ACC112 (cell line): Measurements from ENCODE around the gene ADAT1.

Experiments used
- H2AFZ ChIP-seq: fragments of 200-600 bp; sonication (generic); one replicate; pipeline ENCODE4 v1.6.0; 2017; ENCODE audit warnings: antibody characterized with exemption, low read length; ENCODE audit not compliant: unreplicated experiment
- H3K27ac ChIP-seq: fragments of 200-600 bp; sonication (generic); 2 replicates; pipeline ENCODE4 v1.5.1; 2014; ENCODE audit warnings: low read depth, mild to moderate bottlenecking, antibody characterized with exemption, low read length, moderate library complexity
- H3K27me3 ChIP-seq: fragments of 200-600 bp; sonication (generic); 2 replicates; pipeline ENCODE4 v1.6.1; 2014; ENCODE audit warnings: mild to moderate bottlenecking, antibody characterized with exemption, low read length, moderate library complexity, mixed read lengths; ENCODE audit not compliant: insufficient read depth
- H3K36me3 ChIP-seq: fragments of 200-600 bp; sonication (generic); 2 replicates; pipeline ENCODE4 v1.6.1; 2016; ENCODE audit warnings: mild to moderate bottlenecking, antibody characterized with exemption, low read length, moderate library complexity, mixed read lengths; ENCODE audit not compliant: insufficient read depth
- H3K4me1 ChIP-seq: fragments of 200-600 bp; sonication (generic); one replicate; pipeline ENCODE4 v1.6.1; 2016; ENCODE audit warnings: low read length, mixed read lengths; ENCODE audit not compliant: insufficient read depth, unreplicated experiment, control insufficient read depth
- H3K4me3 ChIP-seq: fragments of 200-600 bp; sonication (generic); 2 replicates; pipeline ENCODE4 v1.5.1; 2014; ENCODE audit warnings: mild to moderate bottlenecking, low read depth, low read length
- H3K79me2 ChIP-seq: fragments of 200-600 bp; sonication (generic); one replicate; pipeline ENCODE4 v1.6.0; 2016; ENCODE audit warnings: low read length; ENCODE audit not compliant: control insufficient read depth, unreplicated experiment, insufficient read depth

ADAT1 gene

GRCh38 chr16:75558846-75559401 is 64.2 kb downstream of the ADAT1 start:
- H3K79me2 ChIP-seq = peaks cover 2% of the 10 kb centered on the region
- H3K36me3 ChIP-seq = no peaks in the 10 kb centered on the region
- H3K27ac ChIP-seq = no peak overlapping the region
- H3K4me3 ChIP-seq = no peak overlapping the region
- no peak overlapping the region for H2AFZ ChIP-seq
- peaks cover 11% of the 10 kb centered on the region; the same call in 1 of the 2 replicates for H3K27me3 ChIP-seq
- H3K4me1 ChIP-seq = peaks cover 11% of the 10 kb centered on the region

- H3K4me3 ChIP-seq = peak overlapping the region; percentile 97
- H2AFZ ChIP-seq = peak overlapping the region; percentile 100
- peaks cover 3% of the 10 kb centered on the region for H3K79me2 ChIP-seq
- peaks cover 11% of the 10 kb centered on the region for H3K4me1 ChIP-seq
- H3K27ac ChIP-seq = peak overlapping the region; percentile 25; the same call in 1 of the 2 replicates
- no peaks in the 10 kb centered on the region for H3K36me3 ChIP-seq
- H3K27me3 ChIP-seq = no peaks in the 10 kb centered on the region
Measured at GRCh38 chr16:75556431-75556950, 66.6 kb downstream of the ADAT1 start.

DNA sequence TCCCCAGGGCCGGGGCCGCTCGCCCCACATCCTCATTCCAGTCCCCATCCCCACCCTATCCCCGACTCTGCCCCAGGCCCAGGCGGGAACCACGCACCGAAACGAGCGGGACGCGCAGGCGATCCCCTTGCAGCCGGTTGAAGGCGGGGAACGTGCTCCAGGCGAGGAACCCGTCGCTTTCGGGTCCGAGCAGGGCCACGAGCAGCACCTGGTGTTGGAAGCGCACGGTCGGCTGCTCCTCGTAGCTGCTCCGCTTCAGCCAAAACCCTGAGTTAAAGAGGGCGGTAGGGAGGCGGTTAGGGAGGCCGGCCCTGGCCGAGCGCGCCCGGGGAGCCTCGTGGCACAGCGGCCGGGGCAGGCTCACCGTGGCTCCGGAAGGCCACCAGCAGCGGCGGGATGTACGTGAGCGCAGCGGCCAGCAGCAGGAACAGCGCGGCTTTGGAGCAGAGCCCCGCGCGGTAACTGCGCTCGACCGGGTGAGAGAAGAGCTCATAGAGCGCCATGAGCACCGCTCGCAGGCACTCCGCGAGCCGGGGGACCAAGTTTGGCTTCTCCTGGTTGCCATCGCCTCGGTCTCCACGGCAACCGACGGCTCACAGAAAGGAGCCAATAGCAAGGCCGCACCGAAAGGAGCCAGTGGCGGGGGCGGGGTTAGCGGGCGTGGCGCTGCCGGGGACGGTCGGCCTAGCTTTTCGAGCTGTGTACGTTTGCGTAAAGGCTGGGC is 67.2 kb downstream of the ADAT1 start, which contains the start of gene TMEM231:
TMEM231 (minus strand) TSS at position 546 of the 724 bp plus-strand sequence; CDS start at position 503, 43 bp downstream.
- H3K4me1 ChIP-seq = peaks cover 11% of the 10 kb centered on the region
- H3K36me3 ChIP-seq = no peaks in the 10 kb centered on the region
- H3K27me3 ChIP-seq = no peaks in the 10 kb centered on the region
- peak within 1 kb of the TSS; percentile 66 for H3K27ac ChIP-seq
- H3K79me2 ChIP-seq = peaks cover 3% of the 10 kb centered on the region
- H3K4me3 ChIP-seq = peak within 1 kb of the TSS; percentile 97
- peak within 1 kb of the TSS; percentile 100 for H2AFZ ChIP-seq

DNA sequence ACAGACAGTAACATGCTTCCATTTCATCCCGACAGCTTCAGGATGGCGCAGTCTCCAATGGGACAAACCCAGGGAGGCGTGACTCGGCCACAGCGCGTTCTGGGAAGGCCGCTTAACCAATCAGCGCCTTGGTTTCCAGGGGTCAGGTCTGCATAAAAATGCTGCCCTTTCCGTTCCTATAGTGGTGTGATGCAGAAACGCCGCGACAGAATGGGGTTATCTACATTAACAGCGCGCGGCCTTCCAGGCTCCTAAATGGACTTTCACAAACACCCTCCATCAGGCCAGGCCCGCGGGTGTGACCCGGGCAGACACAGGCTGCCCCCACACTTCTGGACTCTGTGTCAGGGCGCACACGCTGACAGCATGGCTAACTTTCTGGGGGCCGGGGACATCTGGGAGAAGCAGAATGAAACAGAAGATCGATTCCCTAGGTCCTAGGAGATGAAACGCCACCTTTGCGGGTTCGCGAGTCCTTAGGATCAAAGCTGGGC is 67.8 kb downstream of the ADAT1 start:
- Histone ChIP-seq H3K79me2 (peaks cover 3% of the 10 kb centered on the region), H3K27ac (peak overlapping the region; percentile 66), H2AFZ (peak overlapping the region; percentile 100), H3K4me3 (peak overlapping the region; percentile 97), H3K27me3 (no peaks in the 10 kb centered on the region), H3K36me3 (no peaks in the 10 kb centered on the region), H3K4me1 (peaks cover 8% of the 10 kb centered on the region)

GRCh38 chr16:75552951-75553350 is 70.1 kb downstream of the ADAT1 start:
- no peaks in the 10 kb centered on the region for H3K4me1 ChIP-seq
- H3K79me2 ChIP-seq = peaks cover 3% of the 10 kb centered on the region
- no peak overlapping the region for H3K27ac ChIP-seq
- H3K4me3 ChIP-seq = no peak overlapping the region
- H3K27me3 ChIP-seq = no peaks in the 10 kb centered on the region
- no peaks in the 10 kb centered on the region for H3K36me3 ChIP-seq
- no peak overlapping the region for H2AFZ ChIP-seq

GRCh38 chr16:75550211-75550662 is 72.8 kb downstream of the ADAT1 start:
- no peak overlapping the region for H3K27ac ChIP-seq
- H3K79me2 ChIP-seq = peaks cover 3% of the 10 kb centered on the region

More at GRCh38 chr16:75550211-75550662, 72.8 kb downstream of the ADAT1 start:
- Histone ChIP-seq H3K4me1 (no peaks in the 10 kb centered on the region), H3K36me3 (no peaks in the 10 kb centered on the region), H3K4me3 (no peak overlapping the region), H2AFZ (no peak overlapping the region), H3K27me3 (no peaks in the 10 kb centered on the region)
